Mesodermal cell (in vitro differentiated cells): ENCODE results near the gene RGL4.

ENCODE experiments used
- H3K27ac ChIP-seq: 2 replicates; pipeline ENCODE4 v1.7.0; 2013; ENCODE audit warnings: mild to moderate bottlenecking, low read depth, low read length, moderate library complexity; ENCODE audit not compliant: severe bottlenecking
- H3K36me3 ChIP-seq: 2 replicates; pipeline ENCODE4 v1.7.1; 2013; ENCODE audit warnings: mild to moderate bottlenecking, low read length, moderate library complexity; ENCODE audit not compliant: control insufficient read depth, insufficient read depth
- H3K4me1 ChIP-seq: one replicate; pipeline ENCODE4 v1.7.1; 2013; ENCODE audit warnings: mild to moderate bottlenecking, low read length; ENCODE audit not compliant: insufficient read depth, control insufficient read depth, poor library complexity, severe bottlenecking
- H3K4me3 ChIP-seq: 2 replicates; pipeline ENCODE4 v1.7.0; 2013; ENCODE audit warnings: low read length, control low read depth, mild to moderate bottlenecking; ENCODE audit not compliant: insufficient read depth, poor library complexity, severe bottlenecking; ENCODE audit errors: extremely low read depth
- H3K9me3 ChIP-seq: 2 replicates; pipeline ENCODE4 v1.7.1; 2013; ENCODE audit warnings: mild to moderate bottlenecking, low read length, moderate library complexity; ENCODE audit not compliant: control insufficient read depth
- WGBS, 2 experiments: methylation state at CpG; one replicate each; pipeline ENCODE4 v1.1.5; 2013; ENCODE audit warnings: missing lambda C conversion rate in 2 of 2; ENCODE audit not compliant: insufficient coverage in 2 of 2; 5-methylcytosine and 5-hydroxymethylcytosine counted together

RGL4 gene

GRCh38 chr22:23698673-23699235 lies 7.9 kb downstream of the RGL4 start:
- no peak overlapping the region for H3K4me3 ChIP-seq
- no peak overlapping the region for H3K27ac ChIP-seq
- H3K4me1 ChIP-seq: peaks cover 3% of the 10 kb centered on the region
- H3K9me3 ChIP-seq: no peaks in the 10 kb centered on the region
- H3K36me3 ChIP-seq: peaks cover 64% of the 10 kb centered on the region
- WGBS, 2 experiments: 97 to 98% methylated on average over 6 to 7 of the region's 10 CpGs

- 99 to 100% methylated on average over 4 to 5 of the region's 7 CpGs for WGBS, 2 experiments
- peaks cover 3% of the 10 kb centered on the region for H3K4me1 ChIP-seq
- peaks cover 64% of the 10 kb centered on the region for H3K36me3 ChIP-seq
- H3K4me3 ChIP-seq: no peak overlapping the region
- H3K9me3 ChIP-seq: no peaks in the 10 kb centered on the region
- no peak overlapping the region for H3K27ac ChIP-seq
Observed at GRCh38 chr22:23700706-23701105, 9.9 kb downstream of the RGL4 start.

GRCh38 chr22:23704062-23704461 lies 13.2 kb downstream of the RGL4 start:
- Histone ChIP-seq H3K27ac (no peak overlapping the region), H3K36me3 (peaks cover 85% of the 10 kb centered on the region), H3K4me1 (peaks cover 3% of the 10 kb centered on the region), H3K9me3 (no peaks in the 10 kb centered on the region), H3K4me3 (no peak overlapping the region)
- 92% methylated on average over 4 of the region's 5 CpGs; no CpG with 5 or more reads in 1 of the 2 experiments for WGBS, 2 experiments

- no peak overlapping the region for H3K27ac ChIP-seq
- H3K9me3 ChIP-seq: no peaks in the 10 kb centered on the region
- peaks cover 3% of the 10 kb centered on the region for H3K4me1 ChIP-seq
- 95 to 100% methylated on average over 1 to 2 of the region's 3 CpGs for WGBS, 2 experiments
- peaks cover 88% of the 10 kb centered on the region for H3K36me3 ChIP-seq
- H3K4me3 ChIP-seq: no peak overlapping the region
Observed at GRCh38 chr22:23704829-23705228, 14.0 kb downstream of the RGL4 start.

GRCh38 chr22:23705358-23705757 lies 14.5 kb downstream of the RGL4 start:
- Histone ChIP-seq H3K27ac (no peak overlapping the region), H3K4me1 (peaks cover 3% of the 10 kb centered on the region), H3K36me3 (peaks cover 88% of the 10 kb centered on the region), H3K9me3 (no peaks in the 10 kb centered on the region), H3K4me3 (no peak overlapping the region)
- whole genome bisulfite sequencing, 2 experiments: 100% methylated on average over 1 of the region's 3 CpGs

GRCh38 chr22:23708270-23708669 lies 17.5 kb downstream of the RGL4 start:
- H3K4me3 ChIP-seq: no peak overlapping the region
- no peaks in the 10 kb centered on the region for H3K4me1 ChIP-seq
- H3K9me3 ChIP-seq: no peaks in the 10 kb centered on the region
- no CpG with 5 or more reads among the region's 1 CpG for WGBS, 2 experiments
- H3K36me3 ChIP-seq: peaks cover 94% of the 10 kb centered on the region
- no peak overlapping the region for H3K27ac ChIP-seq

GRCh38 chr22:23709107-23709506 lies 18.3 kb downstream of the RGL4 start:
- WGBS, 2 experiments: 73 to 100% methylated on average over 2 of the region's 2 CpGs
- no peaks in the 10 kb centered on the region for H3K9me3 ChIP-seq
- H3K4me3 ChIP-seq: no peak overlapping the region
- no peak overlapping the region for H3K27ac ChIP-seq
- H3K4me1 ChIP-seq: no peaks in the 10 kb centered on the region
- peaks cover 98% of the 10 kb centered on the region for H3K36me3 ChIP-seq

GRCh38 chr22:23712256-23712655 lies 21.4 kb downstream of the RGL4 start:
- 94 to 99% methylated on average over 10 to 11 of the region's 12 CpGs for WGBS, 2 experiments
- peaks cover 81% of the 10 kb centered on the region for H3K36me3 ChIP-seq

GRCh38 chr22:23713696-23714595 lies 23.1 kb downstream of the RGL4 start:
- H3K36me3 ChIP-seq: peaks cover 65% of the 10 kb centered on the region
- no peaks in the 10 kb centered on the region for H3K9me3 ChIP-seq
- WGBS, 2 experiments: 96% methylated on average over 22 to 24 of the region's 28 CpGs
- no peaks in the 10 kb centered on the region for H3K4me1 ChIP-seq
- H3K4me3 ChIP-seq: no peak overlapping the region
- no peak overlapping the region for H3K27ac ChIP-seq

More at GRCh38 chr22:23712256-23712655, 21.4 kb downstream of the RGL4 start:
- Histone ChIP-seq H3K4me3 (no peak overlapping the region), H3K9me3 (no peaks in the 10 kb centered on the region), H3K27ac (no peak overlapping the region), H3K4me1 (no peaks in the 10 kb centered on the region)

GRCh38 chr22:23714596-23715578 lies 24.1 kb downstream of the RGL4 start:
- Histone ChIP-seq H3K4me1 (no peaks in the 10 kb centered on the region), H3K27ac (no peak overlapping the region), H3K36me3 (peaks cover 55% of the 10 kb centered on the region), H3K9me3 (no peaks in the 10 kb centered on the region), H3K4me3 (no peak overlapping the region)
- 93 to 94% methylated on average over 18 to 20 of the region's 23 CpGs for WGBS, 2 experiments
